Neuronal stem cell (in vitro differentiated cells): ENCODE results near the gene ADAMTS13.

Source experiments
- DNase-seq: peaks from one replicate; pipeline ENCODE4 v3.0.0-alpha.2; 2013; ENCODE audit warnings: low spot score
- H2AFZ ChIP-seq: one replicate; pipeline ENCODE4 v1.6.1; 2013; ENCODE audit warnings: mild to moderate bottlenecking, low read length, inconsistent platforms
- H2AK5ac ChIP-seq: 2 replicates; pipeline ENCODE4 v1.6.1; 2013; ENCODE audit warnings: low read depth, mild to moderate bottlenecking, inconsistent platforms, low read length, moderate library complexity, mixed read lengths
- H2BK120ac ChIP-seq: 2 replicates; pipeline ENCODE4 v1.6.1; 2013; ENCODE audit warnings: low read depth, mild to moderate bottlenecking, inconsistent platforms, low read length, moderate library complexity, mixed read lengths
- H2BK12ac ChIP-seq: one replicate; pipeline ENCODE4 v1.6.1; 2013; ENCODE audit warnings: low read length, inconsistent platforms
- H2BK15ac ChIP-seq: 2 replicates; pipeline ENCODE4 v1.6.1; 2013; ENCODE audit warnings: mild to moderate bottlenecking, low read length, inconsistent platforms, mixed read lengths
- H2BK5ac ChIP-seq: one replicate; pipeline ENCODE4 v1.6.1; 2013; ENCODE audit warnings: inconsistent platforms, mild to moderate bottlenecking, low read length, moderate library complexity
- H3K14ac ChIP-seq: one replicate; pipeline ENCODE4 v1.6.1; 2013; ENCODE audit warnings: low read length, inconsistent platforms
- H3K18ac ChIP-seq: 2 replicates; pipeline ENCODE4 v1.6.1; 2013; ENCODE audit warnings: low read length, inconsistent platforms
- H3K23ac ChIP-seq: 2 replicates; pipeline ENCODE4 v1.6.1; 2013; ENCODE audit warnings: low read depth, mild to moderate bottlenecking, mixed read lengths, low read length, inconsistent platforms; ENCODE audit not compliant: poor library complexity
- H3K27ac ChIP-seq: replicated peaks from 3 replicates; pipeline ENCODE4 v1.5.1; 2013; ENCODE audit warnings: low read length, inconsistent platforms
- H3K27me3 ChIP-seq, 3 experiments: 2 replicates each; pipeline ENCODE4 v1.6.1; 2013; ENCODE audit warnings: low read length in 3 of 3, mild to moderate bottlenecking in 2 of 3, inconsistent platforms in 1 of 3, low read depth in 1 of 3, mixed read lengths in 1 of 3, moderate library complexity in 1 of 3; ENCODE audit not compliant: control insufficient read depth in 3 of 3, insufficient read depth in 3 of 3
- H3K36me3 ChIP-seq, 2 donors: replicated peaks in 1 of 2; 2 replicates each; pipeline ENCODE4 v1.6.1; 2013; ENCODE audit warnings: low read length in 2 of 2; ENCODE audit not compliant: control insufficient read depth in 2 of 2, insufficient read depth in 2 of 2
- H3K4ac ChIP-seq: 2 replicates; pipeline ENCODE4 v1.6.1; 2013; ENCODE audit warnings: inconsistent platforms, mild to moderate bottlenecking, low read length, moderate library complexity
- H3K4me1 ChIP-seq, 2 donors: 1 replicate in 1 of 2; 2 replicates in 1 of 2; pipeline ENCODE4 v1.6.1; 2013; ENCODE audit warnings: low read length in 2 of 2, low read depth in 1 of 2; ENCODE audit not compliant: control insufficient read depth in 2 of 2, insufficient read depth in 1 of 2
- H3K4me2 ChIP-seq: one replicate; pipeline ENCODE4 v1.6.1; 2013; ENCODE audit warnings: mild to moderate bottlenecking, low read length, inconsistent platforms; ENCODE audit not compliant: insufficient read depth, poor library complexity, severe bottlenecking
- H3K4me3 ChIP-seq, 2 donors: 2 replicates each; pipeline ENCODE4 v1.5.1; 2013; ENCODE audit warnings: low read length in 2 of 2, mild to moderate bottlenecking in 2 of 2, inconsistent platforms in 1 of 2, moderate library complexity in 1 of 2
- H3K79me1 ChIP-seq: one replicate; pipeline ENCODE4 v1.6.1; 2013; ENCODE audit warnings: low read depth, mild to moderate bottlenecking, inconsistent platforms, low read length, moderate library complexity
- H3K9ac ChIP-seq: one replicate; pipeline ENCODE4 v1.6.1; 2013; ENCODE audit warnings: mild to moderate bottlenecking, low read depth, low read length, inconsistent platforms; ENCODE audit not compliant: poor library complexity
- H3K9me3 ChIP-seq, 2 donors: replicated peaks in 1 of 2; 2 replicates each; pipeline versions ENCODE3 to v1.6.1; 2013; ENCODE audit warnings: low read length in 2 of 2, mild to moderate bottlenecking in 2 of 2, inconsistent platforms in 1 of 2, low read depth in 1 of 2, mixed read lengths in 1 of 2, moderate library complexity in 1 of 2; ENCODE audit not compliant: control insufficient read depth in 2 of 2, insufficient read depth in 1 of 2
- H4K8ac ChIP-seq: one replicate; pipeline ENCODE4 v1.6.1; 2013; ENCODE audit warnings: low read depth, mild to moderate bottlenecking, inconsistent platforms, low read length, moderate library complexity
- H4K91ac ChIP-seq: one replicate; pipeline ENCODE4 v1.6.1; 2013; ENCODE audit warnings: low read length, low read depth, mild to moderate bottlenecking, inconsistent platforms; ENCODE audit not compliant: poor library complexity
- WGBS, 2 donors: extraction: QIAGEN DNeasy Blood & Tissue Kit; methylation state at CpG; one replicate each; pipeline ENCODE4 v1.1.7; 2013; ENCODE audit warnings: missing lambda C conversion rate in 2 of 2, mixed read lengths in 1 of 2; ENCODE audit not compliant: insufficient read length in 2 of 2, insufficient replicate concordance in 1 of 2; ENCODE audit errors: extremely low coverage in 2 of 2; 5-methylcytosine and 5-hydroxymethylcytosine counted together

Gene ADAMTS13

GRCh38 chr9:133426011-133426410 is 3.8 kb downstream of the ADAMTS13 start:
- H3K23ac ChIP-seq: peak overlapping the region; percentile 73
- H2AFZ ChIP-seq: no peak overlapping the region
- H3K79me1 ChIP-seq: no peaks in the 10 kb centered on the region
- H2AK5ac ChIP-seq: no peak overlapping the region
- no peak overlapping the region for H3K4ac ChIP-seq
- H3K14ac ChIP-seq: no peak overlapping the region
- H2BK12ac ChIP-seq: no peak overlapping the region
- H2BK15ac ChIP-seq: peak overlapping the region; percentile 78
- peaks cover 4 to 10% of the 10 kb centered on the region in 2 donors for H3K9me3 ChIP-seq
- H2BK120ac ChIP-seq: no peak overlapping the region
- H3K36me3 ChIP-seq: peaks cover 4 to 5% of the 10 kb centered on the region in 2 donors
- no peak overlapping the region for H3K27ac ChIP-seq
- peak overlapping the region; percentile 24 for H2BK5ac ChIP-seq
- no peak overlapping the region for H4K8ac ChIP-seq
- H3K4me2 ChIP-seq: no peak overlapping the region
- peaks cover 0 to 19% (median 0%) of the 10 kb centered on the region in 3 experiments for H3K27me3 ChIP-seq
- no peak overlapping the region for H3K18ac ChIP-seq
- no peak overlapping the region for H4K91ac ChIP-seq
- DNase-seq: no peak
- peak overlapping the region in 1 of 2 donors; percentile 49 for H3K4me3 ChIP-seq
- H3K9ac ChIP-seq: peak overlapping the region; percentile 50
- H3K4me1 ChIP-seq: peaks cover 0 to 1% of the 10 kb centered on the region in 2 donors
- WGBS, 2 donors: no CpG with 5 or more reads among the region's 11 CpGs

- WGBS, 2 donors: no CpG with 5 or more reads among the region's 10 CpGs
- Histone ChIP-seq H3K9me3 (peaks cover 4 to 10% of the 10 kb centered on the region in 2 donors), H2BK12ac (no peak overlapping the region), H3K4me3 (peak overlapping the region in 1 of 2 donors; percentile 33), H3K36me3 (peaks cover 4 to 5% of the 10 kb centered on the region in 2 donors), H3K9ac (no peak overlapping the region), H3K79me1 (no peaks in the 10 kb centered on the region), H3K4me1 (peaks cover 0 to 1% of the 10 kb centered on the region in 2 donors), H3K14ac (no peak overlapping the region), H3K18ac (peak overlapping the region; percentile 52), H2BK120ac (no peak overlapping the region), H2AFZ (no peak overlapping the region), H3K23ac (no peak overlapping the region), H3K4me2 (peak overlapping the region; percentile 54), H4K91ac (no peak overlapping the region), H2BK5ac (no peak overlapping the region), H3K27ac (no peak overlapping the region), H3K4ac (no peak overlapping the region), H2BK15ac (no peak overlapping the region), H3K27me3 (peaks cover 0 to 19% (median 0%) of the 10 kb centered on the region in 3 experiments), H4K8ac (no peak overlapping the region), H2AK5ac (peak overlapping the region; percentile 43)
- DNase-seq: no peak
Observed at GRCh38 chr9:133427658-133428348, 5.6 kb downstream of the ADAMTS13 start.

GRCh38 chr9:133428617-133429101 is 6.5 kb downstream of the ADAMTS13 start:
- H3K27me3 ChIP-seq: peaks cover 0 to 19% (median 0%) of the 10 kb centered on the region in 3 experiments
- peak overlapping the region; percentile 54 for H3K4me2 ChIP-seq
- H3K36me3 ChIP-seq: peaks cover 4 to 5% of the 10 kb centered on the region in 2 donors
- no peak overlapping the region for H2BK120ac ChIP-seq
- H3K4ac ChIP-seq: no peak overlapping the region
- H4K8ac ChIP-seq: no peak overlapping the region
- H2BK12ac ChIP-seq: no peak overlapping the region
- no peak overlapping the region for H3K9ac ChIP-seq
- no peak overlapping the region for H2AFZ ChIP-seq
- H2AK5ac ChIP-seq: no peak overlapping the region
- no peak overlapping the region for H4K91ac ChIP-seq
- H3K4me1 ChIP-seq: peaks cover 0 to 1% of the 10 kb centered on the region in 2 donors
- H3K18ac ChIP-seq: peak overlapping the region; percentile 48
- peak overlapping the region in 1 of 2 donors; percentile 75 for H3K4me3 ChIP-seq
- H3K14ac ChIP-seq: peak overlapping the region; percentile 71
- WGBS, 2 donors: no CpG with 5 or more reads among the region's 57 CpGs
- no peak overlapping the region for H2BK5ac ChIP-seq
- peak; percentile 48 for DNase-seq
- peaks cover 2% of the 10 kb centered on the region for H3K79me1 ChIP-seq
- H3K27ac ChIP-seq: no peak overlapping the region
- peaks cover 4 to 10% of the 10 kb centered on the region in 2 donors for H3K9me3 ChIP-seq
- H2BK15ac ChIP-seq: peak overlapping the region; percentile 49
- H3K23ac ChIP-seq: no peak overlapping the region

GRCh38 chr9:133429214-133429613 is 7.0 kb downstream of the ADAMTS13 start:
- peak overlapping the region in 1 of 2 donors; percentile 50 for H3K4me3 ChIP-seq
- no peak overlapping the region for H4K8ac ChIP-seq
- no CpG with 5 or more reads among the region's 18 CpGs for WGBS, 2 donors
- no peak overlapping the region for H3K9ac ChIP-seq
- peak overlapping the region; percentile 93 for H3K18ac ChIP-seq
- peaks cover 4 to 10% of the 10 kb centered on the region in 2 donors for H3K9me3 ChIP-seq
- no peak overlapping the region for H3K4ac ChIP-seq
- no peak overlapping the region for H2BK15ac ChIP-seq
- no peak overlapping the region for H3K27ac ChIP-seq
- H2BK12ac ChIP-seq: no peak overlapping the region
- no peak overlapping the region for H2AFZ ChIP-seq
- no peak overlapping the region for H2BK120ac ChIP-seq
- H4K91ac ChIP-seq: no peak overlapping the region
- peaks cover 0 to 1% of the 10 kb centered on the region in 2 donors for H3K4me1 ChIP-seq
- no peak for DNase-seq
- peak overlapping the region; percentile 93 for H3K23ac ChIP-seq
- H2AK5ac ChIP-seq: peak overlapping the region; percentile 28
- H3K27me3 ChIP-seq: peaks cover 0 to 19% (median 0%) of the 10 kb centered on the region in 3 experiments
- H3K14ac ChIP-seq: no peak overlapping the region
- H3K4me2 ChIP-seq: peak overlapping the region; percentile 82
- H3K36me3 ChIP-seq: peaks cover 4 to 5% of the 10 kb centered on the region in 2 donors
- H2BK5ac ChIP-seq: no peak overlapping the region
- peaks cover 2% of the 10 kb centered on the region for H3K79me1 ChIP-seq
